Activated CD4-positive, CD25-positive, alpha-beta regulatory T cell treated with anti-CD3 and anti-CD28 coated beads, Interleukin-2, amount 50 U/mL, for 72 hours (primary cell): ENCODE results near the gene TMEM51.

ENCODE experiments used
- DNase-seq: peaks from one replicate; pipeline ENCODE4 v3.0.0; 2021

TMEM51 gene, protein sequence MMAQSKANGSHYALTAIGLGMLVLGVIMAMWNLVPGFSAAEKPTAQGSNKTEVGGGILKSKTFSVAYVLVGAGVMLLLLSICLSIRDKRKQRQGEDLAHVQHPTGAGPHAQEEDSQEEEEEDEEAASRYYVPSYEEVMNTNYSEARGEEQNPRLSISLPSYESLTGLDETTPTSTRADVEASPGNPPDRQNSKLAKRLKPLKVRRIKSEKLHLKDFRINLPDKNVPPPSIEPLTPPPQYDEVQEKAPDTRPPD

DNA sequence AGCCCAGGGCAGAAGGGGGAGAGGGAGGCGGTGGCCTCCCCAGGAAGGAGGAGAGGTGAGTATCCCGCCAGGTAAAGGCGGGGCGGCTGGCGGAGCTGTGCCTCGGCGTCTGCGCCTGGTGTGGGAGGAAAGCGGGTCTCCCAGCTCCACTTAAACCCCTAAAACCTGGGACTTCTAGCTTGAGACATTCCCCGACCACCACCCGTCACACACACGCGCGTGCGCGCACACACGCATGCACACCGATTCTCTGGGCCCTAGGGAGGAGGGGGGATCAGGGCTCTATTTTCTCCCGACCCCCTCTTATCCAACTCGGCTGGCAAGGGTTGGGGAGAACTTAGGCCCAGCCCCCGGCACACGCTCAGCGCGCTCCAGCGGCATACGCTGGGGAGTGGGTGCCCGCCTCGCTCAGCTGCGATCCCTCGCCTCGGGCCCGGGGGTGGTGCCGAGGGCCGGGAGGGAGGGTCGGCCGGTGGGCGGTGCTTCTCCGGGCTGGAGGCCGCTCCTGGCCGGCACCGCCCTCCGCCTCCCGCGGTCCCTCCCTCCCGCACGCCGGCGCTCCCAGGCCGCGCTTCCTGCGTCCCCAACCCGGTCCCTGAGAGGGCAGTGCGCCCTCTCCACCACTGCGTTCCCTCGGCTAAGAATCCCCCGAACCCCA lies at the start of gene TMEM51:
TSS of gene TMEM51 (plus strand) at position 564 of the 658 bp plus-strand sequence. CDS start 61,341 bp downstream, outside the sequence.
- DNase-seq = no peak

DNA sequence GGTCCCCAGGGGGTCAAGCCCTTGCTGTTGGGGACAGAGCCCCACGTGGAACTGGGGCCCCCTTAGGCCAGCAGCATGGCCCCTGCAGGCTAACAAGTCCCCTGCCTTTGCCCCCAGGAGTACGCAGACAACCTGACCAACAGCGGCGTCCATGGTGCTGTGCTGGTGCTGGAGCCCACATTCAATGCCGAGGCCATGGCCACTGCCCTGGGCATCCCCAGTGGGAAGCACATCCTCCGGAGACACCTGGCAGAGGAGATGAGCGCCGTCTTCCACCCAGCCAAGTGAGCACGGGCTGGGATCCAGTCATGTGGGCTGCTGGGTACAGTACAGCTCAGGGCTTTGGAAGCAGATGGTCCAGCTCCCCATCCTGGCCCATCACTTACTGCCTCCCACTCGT lies 49.6 kb upstream of the TMEM51 start:
- DNase-seq = no peak

DNA sequence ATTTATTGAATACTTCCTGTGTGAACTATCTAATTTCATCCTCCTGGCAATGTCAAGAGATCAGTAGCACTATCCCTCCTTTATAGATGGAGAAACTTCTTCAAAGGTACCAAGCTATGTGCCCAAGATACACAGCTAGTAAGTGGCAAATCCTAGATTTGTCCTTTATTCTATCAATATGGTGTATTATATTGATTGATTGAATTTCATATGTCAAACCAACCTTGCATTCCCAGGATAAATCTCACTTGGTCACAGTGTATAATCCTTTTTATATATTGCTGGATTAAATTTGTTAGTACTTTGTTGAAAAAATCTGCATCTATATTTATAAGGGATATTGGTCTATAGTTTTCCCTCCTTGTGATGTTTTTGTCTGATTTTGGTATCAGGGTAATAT lies 48.8 kb upstream of the TMEM51 start:
- no peak for DNase-seq

DNA sequence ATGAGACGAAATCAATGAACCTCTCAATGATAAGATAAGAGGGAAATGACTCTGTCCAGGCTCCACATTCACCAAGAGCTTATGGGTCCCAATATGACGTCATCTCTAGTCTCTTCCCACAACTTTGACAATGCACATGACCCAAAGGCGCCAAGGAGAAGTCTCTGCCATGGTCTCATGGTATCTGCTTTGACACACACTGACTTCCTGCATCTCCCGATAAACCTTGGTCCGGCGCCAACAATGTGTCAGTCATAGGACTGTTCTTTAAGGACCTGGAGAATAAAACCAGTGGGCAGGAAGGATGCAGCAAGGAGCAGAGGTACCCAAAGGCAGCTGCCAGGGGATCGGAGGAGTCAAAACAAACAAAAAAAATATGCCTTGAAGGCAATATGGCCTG lies 46.9 kb upstream of the TMEM51 start:
- DNase-seq = no peak

DNA sequence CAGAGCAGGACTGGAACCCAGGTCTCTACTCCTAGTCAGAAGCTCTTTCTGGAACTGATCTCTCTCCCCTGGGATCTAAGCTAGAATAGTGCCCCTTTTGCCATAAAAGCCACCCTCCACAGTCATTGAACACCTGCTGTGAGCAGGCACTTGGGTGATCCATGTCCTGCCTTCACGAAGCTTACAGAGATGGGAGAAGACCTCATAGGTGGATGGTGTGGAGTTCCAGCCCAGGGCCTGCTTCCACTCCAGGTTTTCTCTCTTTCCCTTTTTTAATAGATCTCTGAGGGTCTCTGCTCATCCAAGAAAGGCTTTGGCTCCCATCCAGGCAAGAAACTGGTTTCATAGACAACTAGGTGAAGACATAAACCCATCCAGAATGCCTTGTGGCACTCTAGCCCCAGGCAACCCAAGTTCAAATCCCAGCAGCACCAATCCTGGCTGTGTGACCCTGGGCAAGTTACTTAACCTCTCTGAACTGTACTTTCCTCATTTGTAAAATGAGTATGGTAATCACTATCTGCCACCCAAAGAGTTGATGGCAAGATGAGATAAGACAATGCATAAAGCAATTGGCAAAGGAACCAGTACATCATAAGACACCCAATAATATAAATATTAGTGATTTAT lies 46.4 kb upstream of the TMEM51 start:
- no peak for DNase-seq

DNA sequence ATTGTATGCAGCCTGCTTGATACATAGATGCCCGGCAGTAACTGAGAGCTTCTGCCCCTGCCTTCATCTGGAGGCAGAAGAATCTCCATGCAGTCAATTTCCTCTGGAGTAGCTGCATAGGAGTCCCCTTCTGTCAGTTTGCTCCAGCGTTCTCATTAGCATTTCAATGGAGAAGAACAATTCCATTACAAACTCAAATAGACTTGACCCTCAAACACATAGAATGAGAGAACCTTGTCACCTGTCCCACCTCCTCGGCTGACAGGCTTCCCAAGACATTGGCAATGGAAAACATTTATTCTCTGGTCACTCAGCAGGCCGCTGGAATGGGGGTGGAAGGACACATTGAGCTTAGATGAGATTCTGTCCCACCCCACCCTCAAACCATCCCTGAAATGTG lies 45.6 kb upstream of the TMEM51 start:
- DNase-seq = no peak

DNA sequence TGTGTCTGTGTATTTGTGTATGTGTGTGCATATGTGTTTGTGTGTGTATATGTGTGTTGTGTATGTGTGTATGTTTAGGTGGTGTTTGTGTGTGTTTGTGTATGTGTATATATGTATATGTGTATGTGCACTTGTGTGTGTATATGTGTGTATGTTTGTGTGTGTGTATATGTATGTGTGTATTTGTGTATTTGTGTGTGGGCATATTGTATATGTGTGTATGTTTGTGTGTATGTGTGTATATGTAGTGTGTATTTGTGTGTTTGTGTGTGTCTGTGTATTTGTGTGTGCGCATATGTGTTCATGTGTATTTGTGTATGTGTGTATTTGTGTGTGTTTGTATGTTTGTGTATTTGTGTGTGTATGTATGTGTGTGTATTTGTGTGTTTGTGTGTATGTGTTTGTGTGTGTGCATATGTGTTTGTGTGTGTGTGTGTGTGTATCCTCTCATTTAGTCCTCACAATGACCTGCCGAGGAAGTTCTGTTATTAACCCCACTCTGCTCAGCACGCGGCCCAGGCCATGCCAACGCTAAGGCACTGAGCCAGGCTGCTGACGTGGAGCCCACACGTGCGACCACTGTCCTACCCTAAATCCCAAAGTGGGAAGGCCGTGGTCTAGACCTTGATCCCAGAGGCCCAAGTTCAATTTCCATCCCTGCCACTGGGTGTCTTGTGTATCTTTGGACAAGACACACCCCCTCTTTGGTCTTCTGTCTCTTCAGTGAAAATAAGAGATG lies 43.2 kb upstream of the TMEM51 start:
- DNase-seq = no peak

DNA sequence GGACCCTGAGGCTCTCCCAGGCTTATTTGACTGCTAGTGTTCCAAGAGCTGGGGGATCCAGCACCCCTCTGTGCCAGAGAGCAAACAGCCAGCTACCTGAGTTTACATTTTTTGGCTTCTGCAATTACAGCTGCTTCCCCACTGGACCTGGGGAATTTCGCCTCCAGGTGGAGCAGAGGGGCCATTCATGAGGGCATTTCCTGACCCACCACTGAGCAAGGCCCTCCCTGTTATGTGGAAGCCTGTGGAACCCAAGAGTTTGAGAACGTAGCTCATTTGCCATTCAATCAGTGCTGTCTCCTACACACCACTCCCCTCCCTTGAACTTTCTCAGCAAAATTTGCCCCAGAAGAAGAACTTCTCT lies 42.7 kb upstream of the TMEM51 start:
- DNase-seq = no peak

DNA sequence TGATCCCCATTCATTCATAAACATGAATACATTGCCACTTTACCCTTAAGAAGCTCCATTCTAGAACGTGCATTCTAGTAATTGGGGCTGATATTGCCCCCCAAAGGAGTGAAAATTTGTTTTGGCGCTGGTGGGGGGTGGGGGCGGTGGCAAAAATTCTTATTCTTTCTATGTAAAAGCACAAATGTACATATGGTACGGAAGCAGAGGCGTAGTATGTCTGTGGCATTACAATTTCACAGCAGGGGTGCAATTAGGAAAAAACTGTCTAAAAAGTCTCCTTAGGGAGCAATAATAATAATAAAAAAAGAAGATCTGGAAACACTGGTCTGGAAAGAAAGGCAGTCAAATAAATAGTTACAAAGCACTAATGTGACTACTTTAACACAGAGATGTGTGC lies 40.4 kb upstream of the TMEM51 start:
- no peak for DNase-seq

DNA sequence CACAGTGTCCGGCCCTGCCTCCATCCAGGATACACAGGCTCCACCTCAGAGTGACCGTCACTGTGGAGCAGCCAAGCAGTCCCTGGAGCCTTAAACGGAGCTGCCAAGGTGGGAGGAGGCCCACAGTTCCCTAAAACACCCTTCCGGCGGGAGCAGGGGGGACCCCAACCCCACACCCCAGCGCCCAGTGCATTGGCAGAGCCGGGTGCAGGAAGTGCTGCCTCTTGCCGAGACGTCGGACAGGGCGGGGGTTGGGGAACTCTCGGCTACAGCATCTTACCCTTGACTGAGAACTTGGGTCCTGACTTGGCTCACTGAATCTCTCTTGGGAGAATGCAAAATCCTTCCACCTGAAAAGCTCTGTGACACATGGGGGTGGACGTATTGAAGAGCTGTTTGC lies 38.7 kb upstream of the TMEM51 start:
- DNase-seq = no peak

DNA sequence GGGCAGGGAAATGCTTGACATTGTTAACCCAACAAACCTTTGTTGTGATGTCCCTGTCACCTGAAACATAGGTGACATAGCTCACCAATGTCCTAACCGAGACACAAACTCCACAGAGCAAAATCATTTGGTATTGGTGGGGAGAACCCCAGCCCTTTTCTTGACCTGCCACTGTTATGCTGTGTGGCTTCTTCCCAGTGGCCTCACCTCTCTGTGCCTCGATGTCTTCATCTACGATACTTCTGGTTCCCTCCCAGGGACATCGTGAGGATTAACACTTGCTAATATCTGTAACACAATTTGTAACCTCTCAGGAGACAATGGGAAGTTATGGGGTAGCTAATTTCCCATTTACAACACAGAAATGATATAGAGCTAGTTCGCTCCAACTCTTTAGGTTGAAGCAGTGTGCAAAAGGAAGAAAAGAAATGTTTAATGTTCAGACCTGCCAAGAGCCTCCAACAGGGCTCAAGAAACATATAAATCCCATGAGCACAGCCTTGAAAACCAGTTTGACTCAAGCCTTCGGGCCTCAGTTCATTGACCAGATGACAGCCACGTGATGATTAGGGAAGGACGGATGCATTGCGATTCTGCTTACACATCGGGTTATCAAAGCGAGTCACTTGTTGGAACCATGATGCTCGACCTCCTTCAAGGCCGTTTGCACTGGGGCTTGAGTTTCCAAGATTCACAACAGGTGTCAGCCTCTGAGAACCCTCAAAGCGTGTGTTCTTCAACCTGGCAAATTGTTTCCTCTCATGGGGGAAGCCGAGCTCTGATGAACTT lies 37.8 kb upstream of the TMEM51 start:
- DNase-seq = no peak

DNA sequence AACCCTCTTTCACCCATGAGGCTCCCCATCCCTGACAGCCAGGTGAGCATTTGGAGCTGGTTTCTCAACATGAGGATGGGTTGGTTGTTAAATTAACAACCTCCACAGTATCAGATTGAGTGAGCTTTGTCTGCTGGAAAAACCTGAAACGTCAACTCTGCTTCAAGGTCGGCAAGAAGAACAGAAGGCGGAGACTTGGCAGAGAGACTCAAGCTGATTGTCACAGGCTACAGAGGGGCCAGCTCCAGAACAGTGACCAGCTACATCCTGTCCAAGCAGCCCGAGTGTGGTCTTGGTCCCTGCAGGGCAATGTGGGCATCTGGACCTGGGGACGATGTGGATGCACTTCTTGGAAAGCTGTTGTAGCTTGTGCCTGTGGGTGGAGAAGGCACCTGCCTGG lies 36.6 kb upstream of the TMEM51 start:
- DNase-seq = no peak

DNA sequence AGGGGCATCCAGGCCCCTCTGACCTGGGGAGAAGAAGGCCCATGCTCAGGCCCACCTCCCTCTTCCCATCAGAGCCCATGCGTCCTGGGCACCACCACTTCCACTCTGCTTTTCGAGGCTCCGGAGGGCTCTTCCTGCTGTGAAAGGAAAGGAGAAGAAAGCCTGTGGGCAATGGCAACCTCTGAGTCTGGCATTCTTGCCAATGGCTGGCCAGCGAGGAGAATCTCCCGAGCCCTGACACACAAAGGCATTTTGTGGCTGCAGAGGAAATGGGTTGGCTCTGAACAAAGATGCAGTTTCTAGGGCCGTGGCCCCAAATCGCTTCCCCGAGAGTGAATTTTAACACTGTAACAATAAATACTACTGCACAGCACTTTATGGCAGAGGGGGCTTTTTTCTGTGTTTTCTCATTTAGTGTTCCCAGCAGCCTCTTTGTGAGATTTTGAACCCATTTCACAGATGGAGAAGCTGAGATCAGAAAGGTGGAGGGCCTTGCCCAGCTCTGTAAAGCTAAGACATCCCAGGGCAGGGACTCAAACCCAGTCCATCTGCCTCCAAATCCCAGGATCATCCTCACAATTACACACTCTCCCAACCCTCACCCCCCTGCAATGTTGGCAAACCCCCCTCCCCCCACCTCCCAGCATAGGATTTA lies 35.7 kb upstream of the TMEM51 start:
- no peak for DNase-seq

DNA sequence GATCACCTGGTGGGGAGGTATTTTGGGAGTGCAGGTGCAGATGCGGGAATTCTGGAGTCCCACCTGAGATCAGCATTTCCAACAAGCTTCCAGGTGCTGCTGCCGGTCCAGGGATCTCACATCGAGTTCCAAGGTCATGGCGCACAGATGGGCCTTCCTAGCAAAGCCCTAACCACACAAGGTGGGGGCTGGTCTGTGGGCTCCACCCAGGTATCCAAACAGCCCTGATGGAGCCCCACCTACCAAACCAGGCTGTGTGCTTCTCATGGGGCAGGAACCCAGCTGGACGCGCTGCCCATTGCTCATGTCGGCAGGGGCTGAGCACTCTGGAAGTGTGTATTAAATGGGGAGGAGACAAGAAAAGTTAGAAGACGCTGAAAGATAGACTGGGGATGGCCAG lies 35.0 kb upstream of the TMEM51 start:
- no peak for DNase-seq

DNA sequence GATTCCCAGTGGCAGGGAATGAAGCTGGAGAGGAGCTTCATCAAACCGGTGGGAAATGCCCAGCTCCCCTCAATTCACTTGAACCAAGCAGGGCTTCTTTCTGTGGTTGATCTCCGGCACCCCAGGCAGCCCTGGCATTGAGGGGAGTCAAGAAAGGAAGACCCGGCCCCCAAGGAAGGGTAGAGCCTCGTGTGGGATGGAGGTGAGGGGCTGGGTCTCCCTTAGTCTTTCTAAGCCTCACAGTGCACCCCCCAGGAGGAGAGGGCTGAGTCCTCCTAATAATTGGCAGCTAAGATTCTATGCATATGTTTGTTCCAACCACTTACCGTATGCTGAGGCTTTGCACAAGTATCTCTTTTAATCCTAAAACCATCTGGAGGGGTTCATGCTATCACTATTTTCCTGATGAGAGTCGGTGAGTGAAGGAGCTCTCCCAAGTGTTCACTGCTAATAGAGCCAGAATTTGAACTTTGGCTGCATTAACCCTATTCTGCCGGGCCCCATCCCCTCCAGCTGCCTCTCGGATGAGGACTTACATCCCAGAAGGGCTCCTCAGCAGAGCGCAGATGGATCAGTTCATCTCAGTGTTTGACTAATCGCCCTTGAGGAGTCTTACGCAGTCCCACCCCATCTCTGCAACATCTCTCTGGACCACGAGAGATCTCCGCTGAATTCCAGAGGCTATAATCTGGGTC lies 33.1 kb upstream of the TMEM51 start:
- DNase-seq = no peak

DNA sequence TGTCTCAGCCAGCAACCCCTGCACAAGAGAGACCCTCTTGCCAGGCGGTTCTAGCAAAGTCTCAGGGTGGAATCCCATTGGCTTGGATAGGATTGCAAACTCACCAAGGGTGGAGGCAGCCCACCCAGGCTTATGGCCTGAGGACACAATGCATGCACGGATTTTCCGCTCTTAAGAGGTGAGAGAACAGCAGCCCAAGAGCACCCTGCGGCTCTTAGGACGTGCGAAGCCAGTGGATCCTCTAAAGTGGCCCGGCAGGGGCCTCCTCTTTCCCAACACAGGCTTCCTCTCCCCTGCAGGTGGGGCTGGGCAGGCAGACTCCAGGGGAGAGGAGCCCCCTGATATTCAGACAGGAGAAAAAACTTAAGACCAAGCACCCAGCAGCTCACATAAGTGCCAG lies 31.2 kb upstream of the TMEM51 start:
- DNase-seq = no peak

DNA sequence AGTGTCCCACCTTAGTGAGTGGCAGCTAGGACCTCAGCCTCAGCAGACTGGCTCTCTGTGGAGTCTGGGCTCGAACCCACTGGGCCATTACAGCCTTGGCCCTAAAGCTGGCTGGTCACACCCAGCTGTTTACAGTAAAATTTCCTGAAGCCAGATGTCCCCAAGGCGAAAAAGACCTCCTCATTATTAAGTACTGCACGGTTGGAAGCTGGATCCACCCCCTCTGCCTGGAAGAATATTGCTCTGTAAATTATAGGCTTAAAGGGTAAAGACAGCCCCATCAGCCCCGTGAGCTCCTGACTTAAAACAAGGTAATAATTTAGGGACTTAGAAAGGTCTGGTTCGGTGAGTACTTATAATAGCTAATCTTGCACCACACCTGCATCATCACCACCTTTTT lies 30.3 kb upstream of the TMEM51 start:
- no peak for DNase-seq

DNA sequence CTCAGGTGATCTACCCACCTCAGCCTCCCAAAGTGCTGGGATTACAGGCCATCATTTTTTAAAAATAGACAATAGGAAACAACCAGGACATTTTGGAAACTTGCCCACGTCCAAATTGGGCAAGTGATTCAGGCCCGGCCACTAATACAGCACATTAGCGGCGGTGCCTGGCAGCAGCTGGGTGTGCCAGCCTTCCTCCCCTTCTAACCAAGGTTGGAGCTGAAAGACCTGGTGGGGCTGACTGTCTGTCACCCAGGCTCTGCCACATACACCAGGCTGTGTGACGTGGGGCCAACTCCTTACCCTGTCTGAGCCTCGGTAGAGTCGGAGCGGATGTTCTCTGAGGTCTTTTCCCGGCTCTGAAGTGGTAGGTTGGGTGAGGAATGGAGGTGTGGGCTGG lies 29.6 kb upstream of the TMEM51 start:
- no peak for DNase-seq

DNA sequence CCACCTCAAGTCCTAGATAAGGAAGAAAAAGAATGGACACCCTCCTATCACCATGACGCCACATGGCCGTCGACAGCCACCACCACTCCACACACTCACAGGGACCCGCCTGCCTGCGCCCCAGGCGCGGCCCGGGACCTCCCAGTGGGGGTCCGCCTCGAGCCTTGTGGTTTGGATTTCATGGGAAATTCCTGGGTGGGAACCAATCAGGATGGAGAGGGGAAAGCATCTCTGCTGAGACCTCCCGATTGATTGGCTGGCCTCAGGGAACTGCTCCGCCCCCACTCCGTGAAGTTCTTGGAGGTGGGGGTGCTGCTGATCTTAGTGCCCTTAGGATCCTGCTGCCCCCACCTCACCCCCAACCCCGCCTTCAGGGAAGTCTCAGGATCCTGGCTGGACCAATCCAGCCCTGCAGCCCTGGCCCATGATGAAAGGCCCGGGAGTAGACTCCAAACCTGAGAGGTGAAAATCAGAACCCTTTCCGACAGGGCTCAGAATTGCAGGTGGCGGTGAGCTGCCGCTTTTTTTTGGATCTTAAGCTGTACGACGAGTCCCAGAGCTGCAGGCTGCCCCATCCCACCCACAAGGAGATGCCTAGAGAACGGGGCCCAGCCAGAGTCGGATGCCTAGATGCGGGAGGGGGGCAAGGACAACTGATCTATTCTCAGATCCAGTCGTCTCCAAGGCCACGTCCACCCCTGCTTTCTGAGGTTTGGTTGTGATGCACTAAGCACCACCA lies 29.0 kb upstream of the TMEM51 start:
- no peak for DNase-seq

DNA sequence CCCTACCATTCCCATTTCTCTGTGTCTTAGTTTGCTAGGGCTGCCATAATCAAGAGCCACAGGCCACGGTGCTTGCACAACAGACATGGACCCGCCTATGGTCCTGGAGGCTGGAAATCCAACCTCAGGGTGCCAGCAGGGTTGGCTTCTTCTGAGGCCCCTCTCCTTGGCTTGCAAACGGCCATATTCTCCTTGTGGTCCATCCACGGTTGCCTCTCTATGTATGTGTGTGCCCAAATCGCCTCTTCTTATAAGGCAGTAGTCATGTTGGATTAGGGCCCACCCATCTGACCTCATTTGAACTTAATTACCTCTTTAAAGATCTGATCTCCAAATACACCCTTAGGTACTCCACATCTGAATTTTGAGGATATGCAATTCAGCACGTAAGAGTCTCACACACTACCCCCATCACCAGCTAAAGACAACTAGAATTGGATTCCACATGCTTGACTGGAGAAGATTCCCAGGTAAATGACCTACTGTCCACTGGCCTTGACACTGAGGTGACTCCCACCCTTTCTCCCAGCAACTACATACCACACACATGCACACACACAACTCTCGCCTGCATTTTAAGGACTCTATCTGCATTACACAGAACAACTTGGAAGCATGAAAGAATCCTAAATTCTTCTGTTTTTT lies 28.3 kb upstream of the TMEM51 start:
- no peak for DNase-seq

DNA sequence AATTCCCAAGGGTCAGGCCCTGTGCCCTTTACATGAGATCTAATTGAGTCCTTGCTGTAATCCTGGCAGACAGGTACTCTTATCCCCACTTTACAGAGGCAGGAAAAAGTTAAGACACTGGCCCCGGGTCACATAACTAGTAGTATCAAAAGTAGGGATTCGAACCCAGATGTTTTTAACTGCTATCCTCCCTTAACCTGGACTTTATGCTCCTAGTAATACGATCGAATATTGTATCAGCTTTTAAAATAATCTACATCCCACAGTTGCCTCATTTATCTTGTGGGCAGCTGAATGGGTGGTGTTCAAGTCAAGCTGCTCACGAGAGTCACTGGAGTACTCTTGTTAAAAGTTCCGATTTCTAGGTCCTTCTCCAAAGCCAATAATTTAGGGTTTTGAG lies 25.5 kb upstream of the TMEM51 start:
- DNase-seq = no peak
